ENCODE measurements around the gene R3HDML. TPM values are rescaled to one million over a fixed set of nuclear protein-coding genes. Genes with fewer than 3 reads are reported as not detected.
A peak's percentile ranks its signal among the peaks of the same experiment; 100 is the strongest.

Gene R3HDML
- total and polyA plus RNA-seq, 2 of the 13 experiments (the other 11 are each of a cell fraction or from before 2014, with no cell fraction given), result not detected

- TF ChIP-seq, protein P1, sequence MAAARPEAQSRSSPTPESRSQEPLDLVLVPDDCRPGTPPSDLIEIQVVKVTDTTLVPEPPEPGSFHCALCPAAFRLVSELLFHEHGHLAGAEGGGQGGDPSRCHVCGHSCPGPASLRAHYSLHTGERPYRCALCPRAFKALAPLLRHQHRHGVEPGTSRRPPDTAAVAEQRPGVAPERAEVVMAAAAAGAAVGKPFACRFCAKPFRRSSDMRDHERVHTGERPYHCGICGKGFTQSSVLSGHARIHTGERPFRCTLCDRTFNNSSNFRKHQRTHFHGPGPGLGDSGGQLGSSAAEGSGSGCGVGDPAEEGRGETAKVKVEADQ (CRISPR knock-in tag; IDR thresholded peaks at IDR 0.05; ENCODE audit: borderline replicate concordance), result peak; percentile 94
- TF ChIP-seq REPIN1 (CRISPR knock-in tag; IDR thresholded peaks at IDR 0.05; ENCODE audit: borderline replicate concordance, low read depth) (peak; percentile 79; the same call in 1 of the 2 replicates), CTCF (CRISPR knock-in tag; IDR thresholded peaks at IDR 0.05) (peak; percentile 9; the same call in 1 of the 2 replicates), ELF1 (CRISPR knock-in tag; IDR thresholded peaks at IDR 0.05) (peak; percentile 50), SIN3A (IDR thresholded peaks at IDR 0.05; ENCODE audit: borderline replicate concordance, low read depth, low read length) (peak; percentile 93; the same call in 1 of the 2 replicates), CC2D1A (CRISPR knock-in tag; IDR thresholded peaks at IDR 0.05) (no peak; the same call in 1 of the 2 replicates), DR1 (CRISPR knock-in tag; IDR thresholded peaks at IDR 0.05) (peak; percentile 83; the same call in 1 of the 2 replicates), TMF1 (CRISPR knock-in tag; IDR thresholded peaks at IDR 0.05; ENCODE audit: low read depth) (0 out of 2 replicates have a peak, but pooled peaks have one; percentile 68), REL (CRISPR knock-in tag; conservative IDR thresholded peaks at IDR 0.05) (0 out of 2 replicates have a peak, but pooled peaks have one; percentile 1), ZKSCAN5 (CRISPR knock-in tag; IDR thresholded peaks at IDR 0.05) (peak; percentile 50), KLF11 (CRISPR knock-in tag; IDR thresholded peaks at IDR 0.05) (no peak; the same call in 1 of the 2 replicates), TSC22D2 (CRISPR knock-in tag; IDR thresholded peaks at IDR 0.05; ENCODE audit: borderline replicate concordance) (peak; percentile 77; the same call in 1 of the 2 replicates), TBL1XR1 (IDR thresholded peaks at IDR 0.05; ENCODE audit: borderline replicate concordance, low read length, partially characterized antibody) (no peak), SALL1 (CRISPR knock-in tag; IDR thresholded peaks at IDR 0.05) (peak; percentile 92), SAP130 (CRISPR knock-in tag; IDR thresholded peaks at IDR 0.05; ENCODE audit: low read depth) (peak; percentile 98), ZNF292 (CRISPR knock-in tag; IDR thresholded peaks at IDR 0.05; ENCODE audit: borderline replicate concordance, low read depth) (peak; percentile 89)
- TF ChIP-seq, protein P2, sequence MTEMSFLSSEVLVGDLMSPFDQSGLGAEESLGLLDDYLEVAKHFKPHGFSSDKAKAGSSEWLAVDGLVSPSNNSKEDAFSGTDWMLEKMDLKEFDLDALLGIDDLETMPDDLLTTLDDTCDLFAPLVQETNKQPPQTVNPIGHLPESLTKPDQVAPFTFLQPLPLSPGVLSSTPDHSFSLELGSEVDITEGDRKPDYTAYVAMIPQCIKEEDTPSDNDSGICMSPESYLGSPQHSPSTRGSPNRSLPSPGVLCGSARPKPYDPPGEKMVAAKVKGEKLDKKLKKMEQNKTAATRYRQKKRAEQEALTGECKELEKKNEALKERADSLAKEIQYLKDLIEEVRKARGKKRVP (CRISPR knock-in tag; IDR thresholded peaks at IDR 0.05), result no peak
- TF ChIP-seq, protein P3, sequence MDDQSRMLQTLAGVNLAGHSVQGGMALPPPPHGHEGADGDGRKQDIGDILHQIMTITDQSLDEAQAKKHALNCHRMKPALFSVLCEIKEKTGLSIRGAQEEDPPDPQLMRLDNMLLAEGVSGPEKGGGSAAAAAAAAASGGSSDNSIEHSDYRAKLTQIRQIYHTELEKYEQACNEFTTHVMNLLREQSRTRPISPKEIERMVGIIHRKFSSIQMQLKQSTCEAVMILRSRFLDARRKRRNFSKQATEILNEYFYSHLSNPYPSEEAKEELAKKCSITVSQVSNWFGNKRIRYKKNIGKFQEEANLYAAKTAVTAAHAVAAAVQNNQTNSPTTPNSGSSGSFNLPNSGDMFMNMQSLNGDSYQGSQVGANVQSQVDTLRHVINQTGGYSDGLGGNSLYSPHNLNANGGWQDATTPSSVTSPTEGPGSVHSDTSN (CRISPR knock-in tag; IDR thresholded peaks at IDR 0.05; ENCODE audit: borderline replicate concordance), result 0 out of 2 replicates have a peak, but pooled peaks have one; percentile 21
- TF ChIP-seq, protein P4, sequence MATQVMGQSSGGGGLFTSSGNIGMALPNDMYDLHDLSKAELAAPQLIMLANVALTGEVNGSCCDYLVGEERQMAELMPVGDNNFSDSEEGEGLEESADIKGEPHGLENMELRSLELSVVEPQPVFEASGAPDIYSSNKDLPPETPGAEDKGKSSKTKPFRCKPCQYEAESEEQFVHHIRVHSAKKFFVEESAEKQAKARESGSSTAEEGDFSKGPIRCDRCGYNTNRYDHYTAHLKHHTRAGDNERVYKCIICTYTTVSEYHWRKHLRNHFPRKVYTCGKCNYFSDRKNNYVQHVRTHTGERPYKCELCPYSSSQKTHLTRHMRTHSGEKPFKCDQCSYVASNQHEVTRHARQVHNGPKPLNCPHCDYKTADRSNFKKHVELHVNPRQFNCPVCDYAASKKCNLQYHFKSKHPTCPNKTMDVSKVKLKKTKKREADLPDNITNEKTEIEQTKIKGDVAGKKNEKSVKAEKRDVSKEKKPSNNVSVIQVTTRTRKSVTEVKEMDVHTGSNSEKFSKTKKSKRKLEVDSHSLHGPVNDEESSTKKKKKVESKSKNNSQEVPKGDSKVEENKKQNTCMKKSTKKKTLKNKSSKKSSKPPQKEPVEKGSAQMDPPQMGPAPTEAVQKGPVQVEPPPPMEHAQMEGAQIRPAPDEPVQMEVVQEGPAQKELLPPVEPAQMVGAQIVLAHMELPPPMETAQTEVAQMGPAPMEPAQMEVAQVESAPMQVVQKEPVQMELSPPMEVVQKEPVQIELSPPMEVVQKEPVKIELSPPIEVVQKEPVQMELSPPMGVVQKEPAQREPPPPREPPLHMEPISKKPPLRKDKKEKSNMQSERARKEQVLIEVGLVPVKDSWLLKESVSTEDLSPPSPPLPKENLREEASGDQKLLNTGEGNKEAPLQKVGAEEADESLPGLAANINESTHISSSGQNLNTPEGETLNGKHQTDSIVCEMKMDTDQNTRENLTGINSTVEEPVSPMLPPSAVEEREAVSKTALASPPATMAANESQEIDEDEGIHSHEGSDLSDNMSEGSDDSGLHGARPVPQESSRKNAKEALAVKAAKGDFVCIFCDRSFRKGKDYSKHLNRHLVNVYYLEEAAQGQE (IDR thresholded peaks at IDR 0.05; ENCODE audit: borderline replicate concordance in 1 of 2, low read depth in 1 of 2, low read length in 2 of 2), result no peak; a peak in 2 of 4 replicates
Measured at GRCh38 chr20:44355498-44356352, 18.9 kb downstream of the R3HDML start, which contains the start of gene HNF4A (continued).

Measured in HepG2 (cell line).